A549 treated with RU486 at 1 μM for 4 hours (cell line): ENCODE results near the gene CLCA4. TPM values are rescaled to one million over a fixed set of nuclear protein-coding genes. Genes with fewer than 3 reads are reported as not detected.

Experiments
- total RNA-seq: library from RNA; stranded (reverse); fragments of 200-300 nt; extraction: Qiagen RNA extraction; gene quantifications from 5 replicates; pipeline ENCODE4 v1.2.3, GENCODE V29; 2022; ENCODE audit warnings: low read depth

Gene CLCA4
- total RNA-seq = not detected in 5 replicates

GRCh38 chr1:86546787-86547221, at the start of gene CLCA4:
Gene CLCA4, plus strand, starts transcription at chr1:86547078. Its CDS starts 42 bp downstream, at chr1:86547120.

Other genes starting within 250 kb of the CLCA4 start
- 3.2 to 10.5 TPM (median 9.7 TPM) in 5 replicates for gene ODF2L, start 150.8 kb upstream of the CLCA4 start, total RNA-seq
- not detected in 5 replicates for gene CLCA2, start 122.9 kb upstream of the CLCA4 start, total RNA-seq
- 0.06 TPM in 1 of 5 replicates, not detected in the others for gene CLCA1, start 78.2 kb upstream of the CLCA4 start, total RNA-seq
- gene SH3GLB1, start 157.5 kb downstream of the CLCA4 start, total RNA-seq = 31.6 to 35.6 TPM (median 34.7 TPM) in 5 replicates